PC-3 (cell line): Measurements from ENCODE around the gene SLC10A4. TPM values are rescaled to one million over a fixed set of nuclear protein-coding genes. Genes with fewer than 3 reads are reported as not detected.

ENCODE experiments used
- ATAC-seq: fragments of 200-7000 bp; cut with Tn5 transposase; 2 replicates; pipeline ENCODE4 v1.9.1; 2020; ENCODE audit warnings: mild to moderate bottlenecking, moderate library complexity
- BruUV-seq: library from RNA; stranded (reverse); fragments of 400-500 nt; replicated peaks from 2 replicates; lab custom pipeline; 2021; lab: Mats Ljungman, UMichigan
- CTCF ChIA-PET: fragments of 300-600 bp; sonication (Branson Sonifier 250); formaldehyde crosslinking; loops from one replicate; lab custom pipeline; 2022; ENCODE audit warnings: antibody characterized with exemption; lab: Charles Lee
- POLR2A ChIA-PET: fragments of 300-600 bp; sonication (Branson Sonifier 250); formaldehyde crosslinking; loops from one replicate; lab custom pipeline; 2022; ENCODE audit warnings: antibody characterized with exemption; ENCODE audit not compliant: unreplicated experiment; lab: Charles Lee
- DNase-seq: peaks from one replicate; pipeline ENCODE4 v3.0.0-alpha.2; 2015
- H2AFZ ChIP-seq: fragments of 300-600 bp; sonication (generic); 2 replicates; pipeline ENCODE4 v1.6.0; 2016; ENCODE audit warnings: antibody characterized with exemption, low read length
- H3F3A ChIP-seq: fragments of 300-600 bp; sonication (generic); one replicate; pipeline ENCODE4 v1.6.0; 2017; ENCODE audit warnings: antibody characterized with exemption, low read length, control low read depth, mild to moderate bottlenecking; ENCODE audit not compliant: unreplicated experiment
- H3K27ac ChIP-seq: fragments of 300-600 bp; sonication (generic); 2 replicates; pipeline ENCODE4 v1.5.1; 2016; ENCODE audit warnings: mild to moderate bottlenecking, low read length
- H3K27me3 ChIP-seq: fragments of 300-600 bp; sonication (generic); 2 replicates; pipeline ENCODE4 v1.6.1; 2016; ENCODE audit warnings: low read length, mixed read lengths
- H3K36me3 ChIP-seq: fragments of 300-600 bp; sonication (generic); 2 replicates; pipeline ENCODE4 v1.6.1; 2016; ENCODE audit warnings: low read depth, mixed run types, low read length, mixed read lengths
- H3K4me1 ChIP-seq: fragments of 300-600 bp; sonication (generic); 2 replicates; pipeline ENCODE4 v1.5.1; 2016; ENCODE audit warnings: low read length; ENCODE audit not compliant: insufficient read depth
- H3K4me2 ChIP-seq: fragments of 300-600 bp; sonication (generic); 2 replicates; pipeline ENCODE4 v1.6.0; 2016; ENCODE audit warnings: low read length
- H3K4me3 ChIP-seq: fragments of 300-600 bp; sonication (generic); 2 replicates; pipeline ENCODE4 v1.5.1; 2016; ENCODE audit warnings: mild to moderate bottlenecking, low read length, mixed read lengths
- H3K79me2 ChIP-seq: fragments of 300-600 bp; sonication (generic); 2 replicates; pipeline ENCODE4 v1.6.1; 2017; ENCODE audit warnings: low read length, mixed read lengths
- H3K9ac ChIP-seq: fragments of 300-600 bp; sonication (generic); 2 replicates; pipeline ENCODE4 v1.6.0; 2016; ENCODE audit warnings: mild to moderate bottlenecking, low read length
- H3K9me2 ChIP-seq: fragments of 300-600 bp; sonication (generic); replicated peaks from 2 replicates; pipeline ENCODE4 v1.6.1; 2016; ENCODE audit warnings: mixed run types, low read length, mixed read lengths
- H3K9me3 ChIP-seq: fragments of 300-600 bp; sonication (generic); 2 replicates; pipeline ENCODE4 v1.6.1; 2016; ENCODE audit warnings: low read length, mixed read lengths
- H4K20me1 ChIP-seq: fragments of 300-600 bp; sonication (generic); 2 replicates; pipeline ENCODE4 v1.6.1; 2016; ENCODE audit warnings: low read length, mixed read lengths
- CTCF ChIP-seq: fragments of 300-600 bp; sonication (generic); conservative IDR thresholded peaks from 2 replicates; pipeline ENCODE4 v1.5.1; 2017; ENCODE audit warnings: antibody characterized with exemption, low read depth, mild to moderate bottlenecking, low read length
- EZH2 ChIP-seq: fragments of 300-600 bp; sonication (generic); IDR thresholded peaks from one replicate; pipeline ENCODE4 v1.6.1; 2017; ENCODE audit warnings: antibody characterized with exemption, mild to moderate bottlenecking, low read length; ENCODE audit not compliant: unreplicated experiment
- EZH2phosphoT487 ChIP-seq: fragments of 300-600 bp; sonication (generic); IDR thresholded peaks from 2 replicates; pipeline ENCODE4 v1.6.1; 2018; ENCODE audit warnings: mild to moderate bottlenecking, antibody characterized with exemption, low read length, borderline replicate concordance
- intact Hi-C: fragments of 100-400 bp; cut with micrococcal nuclease; formaldehyde crosslinking; loops from 2 replicates; pipeline ENCODE4 v1.9.0; 2023
- total RNA-seq: library from RNA; depleted of rRNA; stranded (reverse); fragments of >200 nt; gene quantifications from 2 replicates; pipeline ENCODE4 v1.2.3, GENCODE V29; 2014

The SLC10A4 gene
- total RNA-seq, 1 experiment from 2014 or later = not detected

GRCh38 chr4:48470570-48470969 is 12.6 kb upstream of the SLC10A4 start:
- Histone ChIP-seq H3K79me2 (no peaks in the 10 kb centered on the region), H4K20me1 (no peaks in the 10 kb centered on the region), H3K27ac (no peak overlapping the region), H3K4me2 (no peak overlapping the region), H3F3A (no peaks in the 10 kb centered on the region), H3K9me2 (no peaks in the 10 kb centered on the region), H3K9ac (no peak overlapping the region), H3K36me3 (no peaks in the 10 kb centered on the region), H3K4me3 (no peak overlapping the region), H3K4me1 (no peaks in the 10 kb centered on the region), H3K27me3 (no peaks in the 10 kb centered on the region), H3K9me3 (no peaks in the 10 kb centered on the region), H2AFZ (no peak overlapping the region)
- ATAC-seq (no peak), DNase-seq (no peak)
- ChIA-PET CTCF (no interaction called here), POLR2A (no interaction called here)
- no peak for TF ChIP-seq CTCF
- TF ChIP-seq EZH2phosphoT487 = no peak
- TF ChIP-seq EZH2 = no peak
- no TSS peak for BruUV-seq
- intact Hi-C loops = no loop called here

- Histone ChIP-seq H3K9me2 (no peaks in the 10 kb centered on the region), H3K4me1 (no peaks in the 10 kb centered on the region), H4K20me1 (no peaks in the 10 kb centered on the region), H2AFZ (no peak overlapping the region), H3K27ac (no peak overlapping the region), H3K9ac (no peak overlapping the region), H3K36me3 (no peaks in the 10 kb centered on the region), H3F3A (no peaks in the 10 kb centered on the region), H3K4me2 (no peak overlapping the region), H3K27me3 (no peaks in the 10 kb centered on the region), H3K9me3 (no peaks in the 10 kb centered on the region), H3K4me3 (no peak overlapping the region), H3K79me2 (no peaks in the 10 kb centered on the region)
- POLR2A ChIA-PET = no interaction called here
- intact Hi-C loops = no loop called here
- TF ChIP-seq EZH2 (no peak), EZH2phosphoT487 (no peak), CTCF (no peak)
- no peak for DNase-seq
- BruUV-seq = no TSS peak
- CTCF ChIA-PET = no interaction called here
- no peak for ATAC-seq
Measured at GRCh38 chr4:48472794-48473193, 10.3 kb upstream of the SLC10A4 start.

GRCh38 chr4:48475770-48476169 is 7.4 kb upstream of the SLC10A4 start:
- Histone ChIP-seq H3F3A (no peaks in the 10 kb centered on the region), H3K36me3 (no peaks in the 10 kb centered on the region), H4K20me1 (no peaks in the 10 kb centered on the region), H3K4me2 (no peak overlapping the region), H3K9ac (no peak overlapping the region), H3K4me1 (no peaks in the 10 kb centered on the region), H2AFZ (no peak overlapping the region), H3K79me2 (no peaks in the 10 kb centered on the region), H3K9me3 (no peaks in the 10 kb centered on the region), H3K9me2 (no peaks in the 10 kb centered on the region), H3K27ac (no peak overlapping the region), H3K4me3 (no peak overlapping the region), H3K27me3 (no peaks in the 10 kb centered on the region)
- no TSS peak for BruUV-seq
- intact Hi-C loops = no loop called here
- ChIA-PET CTCF (no interaction called here), POLR2A (no interaction called here)
- TF ChIP-seq EZH2 (no peak), EZH2phosphoT487 (no peak)
- ATAC-seq = no peak
- no peak for DNase-seq
